Neural cell (in vitro differentiated cells): ENCODE data around the gene WWTR1. TPM values are rescaled to one million over a fixed set of nuclear protein-coding genes. Genes with fewer than 3 reads are reported as not detected.

Source experiments
- H2AFZ ChIP-seq: fragments of 200-600, 300-800 bp; sonication (generic), shearing (Covaris generic); 2 replicates; pipeline ENCODE4 v1.6.0; 2014; ENCODE audit warnings: low read depth, mild to moderate bottlenecking, antibody characterized with exemption, low read length, moderate library complexity
- H3F3A ChIP-seq: fragments of 200-600 bp; shearing (Covaris generic); 2 replicates; pipeline ENCODE4 v1.6.1; 2016; ENCODE audit warnings: mild to moderate bottlenecking, moderate library complexity, mixed read lengths, antibody characterized with exemption, low read length; ENCODE audit not compliant: insufficient read depth, poor library complexity, severe bottlenecking
- H3K27ac ChIP-seq: fragments of 200-600, 300-800 bp; sonication (generic), shearing (Covaris generic); 2 replicates; pipeline ENCODE4 v1.5.1; 2014; ENCODE audit warnings: mild to moderate bottlenecking, low read length, moderate library complexity
- H3K27me3 ChIP-seq: fragments of 300-800, 200-600 bp; sonication (generic), shearing (Covaris generic); 2 replicates; pipeline ENCODE4 v1.6.0; 2014; ENCODE audit warnings: mild to moderate bottlenecking, low read depth, low read length, moderate library complexity; ENCODE audit not compliant: insufficient read depth
- H3K36me3 ChIP-seq: fragments of 300-800, 200-600 bp; sonication (generic), shearing (Covaris generic); 2 replicates; pipeline ENCODE4 v1.5.1; 2014; ENCODE audit warnings: mild to moderate bottlenecking, antibody characterized with exemption, low read length, moderate library complexity; ENCODE audit not compliant: insufficient read depth
- H3K4me2 ChIP-seq: fragments of 300-800, 200-600 bp; sonication (generic), shearing (Covaris generic); 2 replicates; pipeline ENCODE4 v1.6.0; 2014; ENCODE audit warnings: mild to moderate bottlenecking, low read length
- H3K4me3 ChIP-seq: fragments of 300-800, 200-600 bp; sonication (generic), shearing (Covaris generic); 2 replicates; pipeline ENCODE4 v1.5.1; 2014; ENCODE audit warnings: mild to moderate bottlenecking, low read length, moderate library complexity
- H3K79me2 ChIP-seq: fragments of 200-600 bp; shearing (Covaris generic); replicated peaks from 2 replicates; pipeline ENCODE4 v1.6.0; 2014; ENCODE audit warnings: mild to moderate bottlenecking, low read length, moderate library complexity; ENCODE audit not compliant: insufficient read depth
- H3K9ac ChIP-seq: fragments of 300-800, 200-600 bp; sonication (generic), shearing (Covaris generic); 2 replicates; pipeline ENCODE4 v1.6.1; 2016; ENCODE audit warnings: mild to moderate bottlenecking, low read length, mixed read lengths
- H3K9me2 ChIP-seq: fragments of 200-600 bp; shearing (Covaris generic); 2 replicates; pipeline ENCODE4 v1.6.1; 2016; ENCODE audit warnings: mild to moderate bottlenecking, low read length, mixed read lengths; ENCODE audit not compliant: insufficient read depth
- H3K9me3 ChIP-seq: fragments of 200-600, 300-800 bp; sonication (generic), shearing (Covaris generic); 2 replicates; pipeline ENCODE4 v1.6.1; 2016; ENCODE audit warnings: mild to moderate bottlenecking, mixed run types, low read length, moderate library complexity, mixed read lengths
- H4K20me1 ChIP-seq: fragments of 200-600 bp; shearing (Covaris generic); 2 replicates; pipeline ENCODE4 v1.6.1; 2016; ENCODE audit warnings: mild to moderate bottlenecking, mixed run types; ENCODE audit not compliant: insufficient read depth
- CTCF ChIP-seq: fragments of 450-650 bp; IDR thresholded peaks from 2 replicates; pipeline ENCODE4 v1.5.1; 2014; ENCODE audit warnings: antibody characterized with exemption, mild to moderate bottlenecking, moderate library complexity; ENCODE audit not compliant: poor library complexity, severe bottlenecking
- EP300 ChIP-seq: fragments of 450-650 bp; conservative IDR thresholded peaks from 2 replicates; pipeline ENCODE4 v1.6.1; 2014; ENCODE audit warnings: antibody characterized with exemption, mild to moderate bottlenecking, moderate library complexity; ENCODE audit not compliant: poor library complexity, severe bottlenecking
- EZH2 ChIP-seq: fragments of 200-600, 300-800 bp; shearing (Covaris generic), sonication (generic); IDR thresholded peaks from 2 replicates; pipeline ENCODE4 v1.6.1; 2014; ENCODE audit warnings: antibody characterized with exemption, low read length, borderline replicate concordance, mild to moderate bottlenecking; ENCODE audit not compliant: insufficient read depth, poor library complexity, severe bottlenecking
- MXI1 ChIP-seq: fragments of 450-650 bp; conservative IDR thresholded peaks from 2 replicates; pipeline ENCODE4 v1.6.1; 2014; ENCODE audit warnings: antibody characterized with exemption, mild to moderate bottlenecking; ENCODE audit not compliant: poor library complexity, severe bottlenecking
- POLR2AphosphoS5 ChIP-seq: IDR thresholded peaks from 2 replicates; pipeline ENCODE4 v1.6.1; 2012
- RAD21 ChIP-seq: fragments of 450-650 bp; conservative IDR thresholded peaks from 2 replicates; pipeline ENCODE4 v1.6.1; 2014; ENCODE audit warnings: antibody characterized with exemption, mild to moderate bottlenecking, moderate library complexity
- REST ChIP-seq: IDR thresholded peaks from 2 replicates; pipeline ENCODE4 v1.6.1; 2012; ENCODE audit warnings: borderline replicate concordance
- SMC3 ChIP-seq: fragments of 450-650 bp; conservative IDR thresholded peaks from 2 replicates; pipeline ENCODE4 v1.6.1; 2014; ENCODE audit warnings: antibody characterized with exemption, mild to moderate bottlenecking, moderate library complexity; ENCODE audit not compliant: poor library complexity
- TAF1 ChIP-seq: IDR thresholded peaks from 2 replicates; pipeline ENCODE4 v1.6.1; 2012; ENCODE audit warnings: low read depth
- polyA plus RNA-seq: library from polyadenylated mRNA; depleted of rRNA; stranded (reverse); fragments of >200 nt; gene quantifications from 2 replicates; pipeline ENCODE4 v1.2.3, GENCODE V29; 2014

Gene WWTR1
- polyA plus RNA-seq, 1 donor from 2014 or later = 0.97 TPM

GRCh38 chr3:149538371-149538770 lies 119.5 kb downstream of the WWTR1 start:
- H3K4me2 ChIP-seq = no peak overlapping the region
- no peak overlapping the region for H3K27ac ChIP-seq
- H4K20me1 ChIP-seq = no peaks in the 10 kb centered on the region
- H3K27me3 ChIP-seq = no peaks in the 10 kb centered on the region
- H3K9me3 ChIP-seq = no peaks in the 10 kb centered on the region
- H3F3A ChIP-seq = no peaks in the 10 kb centered on the region
- no peaks in the 10 kb centered on the region for H3K36me3 ChIP-seq
- no peak overlapping the region for H3K9ac ChIP-seq
- H3K9me2 ChIP-seq = no peaks in the 10 kb centered on the region
- no peak overlapping the region for H3K4me3 ChIP-seq
- TF ChIP-seq EZH2 = no peak
- TF ChIP-seq POLR2AphosphoS5 = no peak
- H3K79me2 ChIP-seq = no peaks in the 10 kb centered on the region
- H2AFZ ChIP-seq = no peak overlapping the region

- Histone ChIP-seq H3K79me2 (no peaks in the 10 kb centered on the region), H3F3A (no peaks in the 10 kb centered on the region), H3K27ac (no peak overlapping the region), H3K27me3 (no peaks in the 10 kb centered on the region), H4K20me1 (no peaks in the 10 kb centered on the region), H3K36me3 (no peaks in the 10 kb centered on the region), H3K9ac (no peak overlapping the region), H3K4me2 (no peak overlapping the region), H3K4me3 (peak overlapping the region; percentile 8), H3K9me3 (no peaks in the 10 kb centered on the region), H3K9me2 (no peaks in the 10 kb centered on the region), H2AFZ (no peak overlapping the region)
- TF ChIP-seq POLR2AphosphoS5 (no peak), RAD21 (no peak), SMC3 (no peak), REST (no peak), CTCF (no peak), EP300 (no peak), MXI1 (no peak), EZH2 (no peak), TAF1 (no peak)
These were observed 121.4 kb downstream of the WWTR1 start for GRCh38 chr3:149536429-149536828.

- H3K36me3 ChIP-seq = no peaks in the 10 kb centered on the region
- H3F3A ChIP-seq = no peaks in the 10 kb centered on the region
- H3K4me2 ChIP-seq = no peak overlapping the region
- no peaks in the 10 kb centered on the region for H3K27me3 ChIP-seq
- H3K79me2 ChIP-seq = no peaks in the 10 kb centered on the region
- TF ChIP-seq CTCF (no peak), TAF1 (no peak), SMC3 (no peak)
- H4K20me1 ChIP-seq = no peaks in the 10 kb centered on the region
- no peaks in the 10 kb centered on the region for H3K9me3 ChIP-seq
- H3K9ac ChIP-seq = no peak overlapping the region
- H3K27ac ChIP-seq = no peak overlapping the region
- no peak overlapping the region for H3K4me3 ChIP-seq
- H2AFZ ChIP-seq = no peak overlapping the region
- no peaks in the 10 kb centered on the region for H3K9me2 ChIP-seq
These were observed 122.5 kb downstream of the WWTR1 start for GRCh38 chr3:149535333-149535685.
